ENCODE results near the gene TMEM151B. TPM values are rescaled to one million over a fixed set of nuclear protein-coding genes. Genes with fewer than 3 reads are reported as not detected.
A peak's percentile ranks its signal among the peaks of the same experiment; 100 is the strongest.

Gene TMEM151B
- total and polyA plus RNA-seq, 2 of the 13 experiments (the other 11 are each of a cell fraction or from before 2014, with no cell fraction given) = not detected

GRCh38 chr6:44245912-44246662, 24.2 kb upstream of the TMEM151B start (continued):
- TF ChIP-seq AKNA (CRISPR knock-in tag; IDR thresholded peaks at IDR 0.05; ENCODE audit: borderline replicate concordance) (no peak), FOXA3 (CRISPR knock-in tag; IDR thresholded peaks at IDR 0.05) (peak; percentile 67), ZNF33B (CRISPR knock-in tag; IDR thresholded peaks at IDR 0.05) (peak; percentile 97), ZNF563 (CRISPR knock-in tag; IDR thresholded peaks at IDR 0.05) (no peak; the same call in none of the 2 replicates), GPN1 (CRISPR knock-in tag; IDR thresholded peaks at IDR 0.05; ENCODE audit: borderline replicate concordance) (no peak)

- Histone ChIP-seq H3K79me2 (ENCODE audit: insufficient read depth, low read length) (peaks cover 53% of the 10 kb centered on the region), H2AFZ (ENCODE audit: low read length) (no peak within 1 kb of the TSS), H3K4me3 (replicated peaks in 1 of 3; ENCODE audit: insufficient read depth in 1 of 3, low read depth in 2 of 3, low read length in 3 of 3) (peak within 1 kb of the TSS; percentile 81 to 97 (median 87)), H3K4me1 (ENCODE audit: insufficient read depth, low read length) (peaks cover 72% of the 10 kb centered on the region), H4K20me1 (ENCODE audit: insufficient read depth, low read length) (peaks cover 49% of the 10 kb centered on the region), H3K36me3 (replicated peaks in 1 of 2; ENCODE audit: control insufficient read depth in 1 of 2, insufficient read depth in 2 of 2, low read length in 2 of 2) (peaks cover 20 to 38% of the 10 kb centered on the region in 2 experiments), H3K9ac (ENCODE audit: insufficient read depth, low read depth, low read length) (peak within 1 kb of the TSS; percentile 99), H3K9me3 (ENCODE audit: low read length) (no peaks in the 10 kb centered on the region), H3K4me2 (ENCODE audit: low read depth, low read length) (peak within 1 kb of the TSS; percentile 85), H3K27ac (ENCODE audit: extremely low read length, insufficient read depth, low read length) (peak within 1 kb of the TSS; percentile 96), H3K27me3 (ENCODE audit: control insufficient read depth in 1 of 2, insufficient read depth in 2 of 2, low read length in 2 of 2) (no peaks in the 10 kb centered on the region; a peak in 1 of 5 replicates)
- intact Hi-C loops (cut with micrococcal nuclease; ENCODE audit: unreplicated experiment) = no loop called here
- ATAC-seq (peak; percentile 65), DNase-seq (ENCODE audit: low spot score) (peak; percentile 98), FAIRE-seq (peak; percentile 82)
- under 1% methylated on average over 25 of the region's 34 CpGs for WGBS (ENCODE audit: low lambda C conversion rate)
- ChIA-PET POLR2A (interaction anchor here (0.6 to 8.4 kb wide), 45 partner anchors 9 to 620 kb away, joined by 3 to 264 read pairs (median 6); partner anchors contain the start of genes AARS2, CDC5L, GTPBP2 and MRPL14), CTCF (ENCODE audit: low intra/inter-chr PET ratio, low total read pairs) (no interaction called here)
- in situ Hi-C loops (cut with HindIII; ENCODE audit: extremely low pct_ligation_motif_present, low pct_unique_long_range_greater_than_20kb) = no loop called here
- BruUV-seq (replicated peaks) = no TSS peak
- TF ChIP-seq ZNF773 (CRISPR knock-in tag; IDR thresholded peaks at IDR 0.05; ENCODE audit: borderline replicate concordance) = peak; percentile 97
- peak; percentile 78 for TF ChIP-seq POGZ (CRISPR knock-in tag; IDR thresholded peaks at IDR 0.05)
- TF ChIP-seq SPEN (CRISPR knock-in tag; IDR thresholded peaks at IDR 0.05; ENCODE audit: low read depth) = peak; percentile 66; the same call in 1 of the 2 replicates
- TF ChIP-seq KLF9 (CRISPR knock-in tag; IDR thresholded peaks at IDR 0.05; ENCODE audit: low read depth) = peak; percentile 85; the same call in 1 of the 2 replicates
- TF ChIP-seq ETV5 (CRISPR knock-in tag; IDR thresholded peaks at IDR 0.05; ENCODE audit: borderline replicate concordance) = 0 out of 2 replicates have a peak, but pooled peaks have one; percentile 27
- TF ChIP-seq CREB1 (IDR thresholded peaks at IDR 0.05) = peak; percentile 92
- TF ChIP-seq CREB1 (CRISPR knock-in tag; IDR thresholded peaks at IDR 0.05) = peak; percentile 84
- peak; percentile 86 for TF ChIP-seq CREM (IDR thresholded peaks at IDR 0.05)
- no peak for TF ChIP-seq CREM (CRISPR knock-in tag; IDR thresholded peaks at IDR 0.05)
- TF ChIP-seq THRA (CRISPR knock-in tag; IDR thresholded peaks at IDR 0.05; ENCODE audit: borderline replicate concordance) = peak; percentile 63; the same call in 1 of the 2 replicates
- peak; percentile 58; the same call in 1 of the 2 replicates for TF ChIP-seq PPARG (CRISPR knock-in tag; conservative IDR thresholded peaks at IDR 0.05)
Measured at GRCh38 chr6:44246663-44247337, 23.4 kb upstream of the TMEM151B start, which contains the start of gene HSP90AB1. TSS of gene HSP90AB1 (plus strand) at chr6:44247101. CDS start at chr6:44248630, 1,529 bp downstream.

Data from HepG2 (cell line).